Vagina (tissue), 2 donors: ENCODE measurements around the gene JMJD4.

ENCODE experiments used
- POLR2A ChIP-seq, 2 donors: fragments of 450-650 bp; IDR thresholded peaks; one replicate each; pipeline ENCODE4 v1.6.1; 2017; ENCODE audit warnings: antibody characterized with exemption in 2 of 2, mild to moderate bottlenecking in 2 of 2, moderate library complexity in 2 of 2
- TF ChIP-seq, protein P1 (sequence below), 3 experiments: fragments of 450-650 bp in 2 of 3; fragments of 200-600 bp in 1 of 3; sonication (generic) in 1 of 3; IDR thresholded peaks; one replicate each; pipeline ENCODE4 v1.5.1; 2017 to 2019; ENCODE audit warnings: antibody characterized with exemption in 3 of 3, mild to moderate bottlenecking in 2 of 3, moderate library complexity in 2 of 3

DNA sequence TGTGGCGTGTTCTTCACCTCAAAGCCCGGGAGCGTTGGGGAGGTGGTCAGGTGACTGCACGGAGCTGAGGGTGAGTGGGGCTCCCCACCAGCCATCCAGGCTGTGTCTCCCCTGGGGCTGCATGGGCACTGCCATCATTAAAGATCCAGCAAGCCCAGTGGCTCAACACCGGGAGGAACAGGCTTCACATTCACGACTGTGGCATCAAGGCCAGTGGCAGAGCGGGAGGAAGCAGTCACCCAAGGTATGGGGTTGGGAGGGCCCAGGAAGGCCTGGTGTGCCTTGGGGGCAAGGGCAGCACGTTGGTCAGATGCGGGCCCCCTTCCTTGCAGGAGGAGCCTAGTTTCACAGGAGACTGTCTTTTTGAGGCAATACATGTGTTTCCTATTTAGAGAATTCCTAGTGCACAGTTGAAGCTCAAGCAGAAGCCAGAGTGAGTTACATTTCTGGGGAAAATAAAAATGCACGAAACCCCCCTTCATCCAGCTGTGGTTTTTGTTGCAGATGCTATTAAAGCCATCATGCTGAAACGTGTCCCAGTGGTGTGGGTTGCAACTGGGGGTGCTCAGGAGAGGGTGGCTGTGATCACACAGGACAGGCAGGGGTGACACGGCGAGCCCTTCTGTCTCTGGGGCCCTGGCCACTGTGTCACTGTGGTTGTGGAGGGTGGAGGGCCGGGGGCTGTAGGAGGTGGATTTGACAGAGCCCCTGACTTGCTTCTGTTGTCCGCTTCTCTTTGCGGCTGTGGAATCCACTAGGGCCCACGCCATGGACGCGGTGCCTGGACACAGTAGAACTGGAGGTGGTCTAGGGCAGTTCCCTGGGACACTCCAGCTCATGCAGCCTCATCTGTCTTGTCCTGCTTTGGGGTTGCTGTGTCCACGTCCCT, 34.2 kb upstream of the JMJD4 start:
- TF ChIP-seq, protein P1, sequence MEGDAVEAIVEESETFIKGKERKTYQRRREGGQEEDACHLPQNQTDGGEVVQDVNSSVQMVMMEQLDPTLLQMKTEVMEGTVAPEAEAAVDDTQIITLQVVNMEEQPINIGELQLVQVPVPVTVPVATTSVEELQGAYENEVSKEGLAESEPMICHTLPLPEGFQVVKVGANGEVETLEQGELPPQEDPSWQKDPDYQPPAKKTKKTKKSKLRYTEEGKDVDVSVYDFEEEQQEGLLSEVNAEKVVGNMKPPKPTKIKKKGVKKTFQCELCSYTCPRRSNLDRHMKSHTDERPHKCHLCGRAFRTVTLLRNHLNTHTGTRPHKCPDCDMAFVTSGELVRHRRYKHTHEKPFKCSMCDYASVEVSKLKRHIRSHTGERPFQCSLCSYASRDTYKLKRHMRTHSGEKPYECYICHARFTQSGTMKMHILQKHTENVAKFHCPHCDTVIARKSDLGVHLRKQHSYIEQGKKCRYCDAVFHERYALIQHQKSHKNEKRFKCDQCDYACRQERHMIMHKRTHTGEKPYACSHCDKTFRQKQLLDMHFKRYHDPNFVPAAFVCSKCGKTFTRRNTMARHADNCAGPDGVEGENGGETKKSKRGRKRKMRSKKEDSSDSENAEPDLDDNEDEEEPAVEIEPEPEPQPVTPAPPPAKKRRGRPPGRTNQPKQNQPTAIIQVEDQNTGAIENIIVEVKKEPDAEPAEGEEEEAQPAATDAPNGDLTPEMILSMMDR (IDR thresholded peaks at IDR 0.05), result no peak
- TF ChIP-seq POLR2A (IDR thresholded peaks at IDR 0.05), result no peak
